Left colon (tissue), 2 donors: ENCODE data around the gene ERF. TPM values are rescaled to one million over a fixed set of nuclear protein-coding genes. Genes with fewer than 3 reads are reported as not detected.

Experiments
- ATAC-seq: fragments of 200-7000 bp; cut with Tn5 transposase; one replicate; pipeline ENCODE4 v1.9.1; 2020; ENCODE audit warnings: mild to moderate bottlenecking, moderate library complexity
- DNase-seq, 2 donors: peaks; one replicate each; pipeline ENCODE4 v3.0.0-alpha.2; 2020
- intact Hi-C, 2 donors: fragments of 100-400 bp; cut with DNase I in 1 of 2; cut with micrococcal nuclease in 1 of 2; formaldehyde crosslinking; loops; one replicate each; pipeline versions ENCODE4 v1.11.2 to v1.14.0; 2022; cut with DNase I, micrococcal nuclease
- total RNA-seq, 2 donors: library from RNA; stranded (reverse); fragmentation: NEBNext Ultra II Directional; extraction: Animal tissue kit (Norgen Biotek cat#: 25700); gene quantifications; one replicate each; pipeline ENCODE4 v1.2.1, GENCODE V29; 2021
- donor health status: DM: no; HTN: no; CAD: no.
- donor health status: DM: yes; HTN: yes; CAD: no.

Gene ERF
- total RNA-seq, 2 donors from 2014 or later, result 40.8 to 50.1 TPM

GRCh38 chr19:42278452-42279154 is 23.7 kb upstream of the ERF start:
- peak in 1 of 2 donors; percentile 62 for DNase-seq
- no peak for ATAC-seq
- intact Hi-C loops, result no loop called here

GRCh38 chr19:42277821-42278451 is 23.0 kb upstream of the ERF start:
- intact Hi-C loops, result no loop called here
- ATAC-seq (no peak), DNase-seq (no peak)

GRCh38 chr19:42276821-42277220 is 21.9 kb upstream of the ERF start:
- DNase-seq (no peak), ATAC-seq (no peak)
- intact Hi-C loops, result no loop called here

- ATAC-seq (no peak), DNase-seq (no peak)
- intact Hi-C loops, result no loop called here
These were observed 21.4 kb upstream of the ERF start for GRCh38 chr19:42276284-42276683.

- no peak for ATAC-seq
- intact Hi-C loops, result no loop called here
- DNase-seq, result no peak
These were observed 20.6 kb upstream of the ERF start for GRCh38 chr19:42275517-42275916.

- intact Hi-C loops, result no loop called here
- no peak for DNase-seq
- no peak for ATAC-seq
These were observed 20.2 kb upstream of the ERF start for GRCh38 chr19:42275103-42275502.

GRCh38 chr19:42274065-42274682 is 19.2 kb upstream of the ERF start:
- no peak for DNase-seq
- intact Hi-C loops, result no loop called here
- no peak for ATAC-seq

GRCh38 chr19:42273407-42274064 is 18.6 kb upstream of the ERF start:
- ATAC-seq, result no peak
- intact Hi-C loops, result no loop called here

GRCh38 chr19:42272989-42273406 is 18.1 kb upstream of the ERF start:
- ATAC-seq, result no peak
- intact Hi-C loops, result no loop called here

More at GRCh38 chr19:42273407-42274064, 18.6 kb upstream of the ERF start:
- DNase-seq, result no peak

GRCh38 chr19:42272535-42272897 is 17.6 kb upstream of the ERF start:
- intact Hi-C loops, result no loop called here
- DNase-seq (no peak), ATAC-seq (no peak)

More at GRCh38 chr19:42272989-42273406, 18.1 kb upstream of the ERF start:
- DNase-seq, result no peak

GRCh38 chr19:42271861-42272534 is 17.1 kb upstream of the ERF start:
- intact Hi-C loops, result no loop called here
- peak in 1 of 2 donors; percentile 12 for DNase-seq
- ATAC-seq, result no peak

- no peak for ATAC-seq
- intact Hi-C loops, result no loop called here
These were observed 16.1 kb upstream of the ERF start for GRCh38 chr19:42271045-42271419.

GRCh38 chr19:42270346-42271044 is 15.6 kb upstream of the ERF start:
- ATAC-seq (peak; percentile 6), DNase-seq (peak; percentile 70 to 82)
- intact Hi-C loops, result no loop called here

More at GRCh38 chr19:42271045-42271419, 16.1 kb upstream of the ERF start:
- DNase-seq, result peak; percentile 18 to 36

GRCh38 chr19:42269478-42270345 is 14.8 kb upstream of the ERF start:
- ATAC-seq (no peak), DNase-seq (peak; percentile 39 to 46)
- intact Hi-C loops, result no loop called here

GRCh38 chr19:42268704-42269477 is 14.0 kb upstream of the ERF start, which contains the start of gene CIC:
TSS of gene CIC (plus strand) at chr19:42269252. CDS start at chr19:42271784, 2,532 bp downstream.
- intact Hi-C loops, result no loop called here
- DNase-seq (peak; percentile 99 to 100), ATAC-seq (peak; percentile 75)

GRCh38 chr19:42268142-42268703 is 13.3 kb upstream of the ERF start:
- intact Hi-C loops, result no loop called here
- peak; percentile 98 to 100 for DNase-seq
- peak; percentile 74 for ATAC-seq
